Anterior cingulate cortex (tissue), 58 donors: ENCODE results near the gene CCNY.

Experiments
- DNase-seq, 58 donors: peaks; one replicate each; lab custom pipeline; 2025; lab: John Stamatoyannopoulos, UW

The CCNY gene

GRCh38 chr10:35594115-35595079, 258.1 kb downstream of the CCNY start:
- no peak for DNase-seq

GRCh38 chr10:35595106-35595505, 258.8 kb downstream of the CCNY start:
- DNase-seq = no peak

- DNase-seq = no peak
Observed at GRCh38 chr10:35598379-35598778, 262.1 kb downstream of the CCNY start.

GRCh38 chr10:35600193-35600592, 263.9 kb downstream of the CCNY start:
- no peak for DNase-seq

GRCh38 chr10:35605191-35605590, 268.9 kb downstream of the CCNY start, which contains the start of gene GJD4:
TSS of gene GJD4 (plus strand) at chr10:35605341. CDS start at chr10:35605568, 227 bp downstream.
- DNase-seq = no peak

- no peak for DNase-seq
Observed at GRCh38 chr10:35606430-35606829, 270.1 kb downstream of the CCNY start.

GRCh38 chr10:35607475-35608327, 271.4 kb downstream of the CCNY start:
- DNase-seq = no peak

- no peak for DNase-seq
Observed at GRCh38 chr10:35608328-35608672, 272.0 kb downstream of the CCNY start.

- DNase-seq = no peak
Observed at GRCh38 chr10:35611750-35612149, 275.4 kb downstream of the CCNY start.

GRCh38 chr10:35612385-35613106, 276.2 kb downstream of the CCNY start:
- DNase-seq = no peak

GRCh38 chr10:35613107-35613440, 276.8 kb downstream of the CCNY start:
- no peak for DNase-seq

- no peak for DNase-seq
Observed at GRCh38 chr10:35613597-35614226, 277.4 kb downstream of the CCNY start.

- DNase-seq = no peak
Observed at GRCh38 chr10:35614312-35614711, 278.0 kb downstream of the CCNY start.
